ENCODE results near the gene ADRB1.

GRCh38 chr10:114042895-114043531 is 653 bp upstream of the ADRB1 start:
- TF ChIP-seq CTCF (conservative IDR thresholded peaks at IDR 0.05; ENCODE audit: low read depth, low read length) (no peak), MAZ (IDR thresholded peaks at IDR 0.05; ENCODE audit: borderline replicate concordance, low read depth, low read length) (no peak), BHLHE40 (IDR thresholded peaks at IDR 0.05; ENCODE audit: low read depth, low read length) (no peak), POLR2A (IDR thresholded peaks at IDR 0.05; ENCODE audit: low read depth, low read length) (no peak), RFX5 (IDR thresholded peaks at IDR 0.05; ENCODE audit: low read depth, low read length) (no peak), ELK1 (IDR thresholded peaks at IDR 0.05; ENCODE audit: borderline replicate concordance, low read depth, low read length) (no peak), USF2 (IDR thresholded peaks at IDR 0.05; ENCODE audit: low read depth, low read length) (no peak), RAD21 (IDR thresholded peaks at IDR 0.05; ENCODE audit: low read length) (no peak), MXI1 (IDR thresholded peaks at IDR 0.05; ENCODE audit: borderline replicate concordance, low read depth, low read length) (no peak), MAFK (IDR thresholded peaks at IDR 0.05; ENCODE audit: low read depth, low read length) (no peak), FOS (IDR thresholded peaks at IDR 0.05; ENCODE audit: low read depth, low read length) (no peak)
